A673 (cell line): Measurements from ENCODE around the gene ADAMTS15.

ENCODE experiments used
- CTCF ChIP-seq: fragments of 300-800, 200-600 bp; sonication (generic); conservative IDR thresholded peaks from 2 replicates; pipeline ENCODE4 v1.5.1; 2017; ENCODE audit warnings: low read depth, mild to moderate bottlenecking, antibody characterized with exemption, low read length, moderate library complexity, mixed read lengths
- EZH2 ChIP-seq: fragments of 200-600 bp; sonication (generic); IDR thresholded peaks from 2 replicates; pipeline ENCODE4 v1.6.1; 2017; ENCODE audit warnings: borderline replicate concordance, low read depth, mild to moderate bottlenecking, mixed read lengths, antibody characterized with exemption, low read length; ENCODE audit not compliant: poor library complexity, severe bottlenecking

GRCh38 chr11:130457623-130458409, 9.4 kb downstream of the ADAMTS15 start:
- no peak for TF ChIP-seq CTCF
- no peak for TF ChIP-seq EZH2
